K562 (cell line): ENCODE data around the gene AKT1S1. TPM values are rescaled to one million over a fixed set of nuclear protein-coding genes. Genes with fewer than 3 reads are reported as not detected.

Experiments used
- ATAC-seq: fragments of 200-7000 bp; cut with Tn5 transposase; 3 replicates; pipeline ENCODE4 v1.9.1; 2020; ENCODE audit warnings: moderate library complexity
- BruUV-seq: library from RNA; stranded (reverse); fragments of 400-500 nt; replicated peaks from 2 replicates; lab custom pipeline; 2021; lab: Mats Ljungman, UMichigan
- CTCF ChIA-PET: fragments of 300-600 bp; formaldehyde crosslinking; extraction: SDS; loops from one replicate; lab custom pipeline; 2021; ENCODE audit warnings: low intra/inter-chr PET ratio; lab: Yijun Ruan, JAX
- POLR2A ChIA-PET: fragments of 300-600, 350-650 bp; sonication (Branson Sonifier 250); formaldehyde crosslinking; extraction: SDS; loops from one replicate; lab custom pipeline; 2021; ENCODE audit warnings: antibody characterized with exemption, inconsistent platforms; lab: Yijun Ruan, JAX
- DNase-seq, 4 experiments: peaks; one replicate each; pipeline versions ENCODE4 v3.0.0 to v3.0.0-alpha.2; 2011 to 2018; ENCODE audit warnings: low spot score in 3 of 4, mixed read lengths in 3 of 4; ENCODE audit errors: extremely low read depth in 1 of 4
- FAIRE-seq: peaks from 2 replicates; lab custom pipeline; 2011; peaks lifted over from hg19 to GRCh38; lab: Jason Lieb, UNC
- H2AFZ ChIP-seq: 2 replicates; pipeline ENCODE4 v1.6.0; 2011; ENCODE audit warnings: low read depth, low read length, control low read depth, inconsistent platforms
- H3K27ac ChIP-seq: fragments of 200-600 bp; 3 replicates; pipeline ENCODE4 v1.8.0; 2011; ENCODE audit warnings: low read depth, mild to moderate bottlenecking, control low read depth, inconsistent platforms, low read length, moderate library complexity, mixed read lengths; ENCODE audit errors: extremely low read depth
- H3K27me3 ChIP-seq, 2 experiments: fragments of 300-600 bp in 1 of 2; 2 replicates in 1 of 2; 3 replicates in 1 of 2; pipeline versions ENCODE4 v1.6.0 to v1.8.0; 2011; ENCODE audit warnings: inconsistent platforms in 2 of 2, low read length in 2 of 2, mild to moderate bottlenecking in 1 of 2, mixed read lengths in 1 of 2, moderate library complexity in 1 of 2; ENCODE audit not compliant: control insufficient read depth in 2 of 2, insufficient read depth in 2 of 2
- H3K36me3 ChIP-seq: fragments of 300-600 bp; 3 replicates; pipeline ENCODE4 v1.8.0; 2011; ENCODE audit warnings: mild to moderate bottlenecking, low read length, inconsistent platforms; ENCODE audit not compliant: control insufficient read depth, insufficient read depth
- H3K4me1 ChIP-seq, 2 experiments: fragments of 200-600 bp in 1 of 2; replicated peaks in 1 of 2; 2 replicates in 1 of 2; 3 replicates in 1 of 2; pipeline versions ENCODE4 v1.5.1 to v1.8.0; 2011; ENCODE audit warnings: inconsistent platforms in 2 of 2, low read length in 2 of 2, mild to moderate bottlenecking in 1 of 2, mixed read lengths in 1 of 2, moderate library complexity in 1 of 2; ENCODE audit not compliant: control insufficient read depth in 2 of 2, insufficient read depth in 2 of 2
- H3K4me2 ChIP-seq: 2 replicates; pipeline ENCODE4 v1.6.1; 2011; ENCODE audit warnings: low read length, control low read depth, inconsistent platforms, mixed read lengths; ENCODE audit not compliant: insufficient read depth
- H3K4me3 ChIP-seq: fragments of 200-600 bp; sonication (generic), shearing (Covaris generic); 2 replicates; pipeline ENCODE4 v1.5.1; 2016; ENCODE audit warnings: control low read depth, inconsistent platforms
- H3K79me2 ChIP-seq: fragments of 200-600 bp; 3 replicates; pipeline ENCODE4 v1.8.0; 2011; ENCODE audit warnings: low read length, inconsistent platforms; ENCODE audit not compliant: control insufficient read depth, insufficient read depth
- H3K9ac ChIP-seq, 2 experiments: 2 replicates each; pipeline versions ENCODE4 v1.6.0 to v1.6.1; 2011; ENCODE audit warnings: low read depth in 2 of 2, low read length in 2 of 2, control low read depth in 1 of 2, inconsistent platforms in 1 of 2, mild to moderate bottlenecking in 1 of 2, mixed read lengths in 1 of 2; ENCODE audit not compliant: insufficient read depth in 1 of 2
- H3K9me1 ChIP-seq: one replicate; pipeline ENCODE4 v1.6.0; 2011; ENCODE audit warnings: inconsistent platforms, mild to moderate bottlenecking, low read length, moderate library complexity; ENCODE audit not compliant: control insufficient read depth, insufficient read depth
- H3K9me3 ChIP-seq: replicated peaks from 2 replicates; pipeline ENCODE4 v1.5.1; 2011; ENCODE audit warnings: low read depth, low read length, inconsistent platforms; ENCODE audit not compliant: control insufficient read depth, insufficient read depth
- H4K20me1 ChIP-seq: replicated peaks from 2 replicates; pipeline ENCODE4 v1.6.1; 2011; ENCODE audit warnings: low read length, inconsistent platforms, mixed read lengths; ENCODE audit not compliant: control insufficient read depth, insufficient read depth
- CREM ChIP-seq: IDR thresholded peaks from 2 replicates; pipeline ENCODE4 v1.6.1; 2014; ENCODE audit warnings: antibody characterized with exemption, low read depth
- CXXC5 ChIP-seq: fragments of 250-450 bp; sonication (Bioruptor Pico); IDR thresholded peaks from 2 replicates; pipeline ENCODE4 v1.8.0; 2022; ENCODE audit warnings: inconsistent platforms, mild to moderate bottlenecking, moderate library complexity
- ELF1 ChIP-seq: fragments of 200-800 bp; sonication (Bioruptor generic); IDR thresholded peaks from 2 replicates; pipeline ENCODE4 v1.6.1; 2016; ENCODE audit warnings: missing genetic modification characterization, missing compliant biosample characterization
- EP300 ChIP-seq: IDR thresholded peaks from 2 replicates; pipeline ENCODE4 v1.6.1; 2012; ENCODE audit warnings: low read length, improper control_type of control experiment
- FOXA1 ChIP-seq: fragments of 450-650 bp; IDR thresholded peaks from 2 replicates; pipeline ENCODE4 v1.6.1; 2016; ENCODE audit warnings: mild to moderate bottlenecking, borderline replicate concordance
- FOXM1 ChIP-seq, 2 experiments: fragments of 450-650 bp in 1 of 2; sonication (generic) in 1 of 2; formaldehyde crosslinking in 1 of 2; IDR thresholded peaks; 2 replicates each; pipeline versions ENCODE4 v1.6.1 to v1.9.0; 2017 to 2022; ENCODE audit warnings: low read depth in 2 of 2, mild to moderate bottlenecking in 2 of 2, missing genetic modification reagents in 1 of 2, moderate library complexity in 1 of 2
- FOXP1 ChIP-seq: sonication (generic); formaldehyde crosslinking; IDR thresholded peaks from 2 replicates; pipeline ENCODE4 v1.8.0; 2022; ENCODE audit warnings: mild to moderate bottlenecking, missing genetic modification reagents
- HMG20A ChIP-seq: fragments of 450-650 bp; formaldehyde crosslinking; conservative IDR thresholded peaks from 2 replicates; pipeline ENCODE4 v1.4.0; 2020; ENCODE audit warnings: mild to moderate bottlenecking, mixed read lengths
- IFI16 ChIP-seq: fragments of 250-450 bp; sonication (Bioruptor Pico); IDR thresholded peaks from 2 replicates; pipeline ENCODE4 v2.1.2; 2022; ENCODE audit warnings: mild to moderate bottlenecking, inconsistent platforms
- KDM4B ChIP-seq, 2 experiments: fragments of 450-650 bp in 1 of 2; sonication (generic) in 1 of 2; IDR thresholded peaks; 2 replicates each; pipeline ENCODE4 v1.6.1; 2016 to 2017; ENCODE audit warnings: borderline replicate concordance in 2 of 2, antibody characterized with exemption in 1 of 2, low read depth in 1 of 2, mild to moderate bottlenecking in 1 of 2
- SUPT5H ChIP-seq: fragments of 450-650 bp; IDR thresholded peaks from 2 replicates; pipeline ENCODE4 v1.6.1; 2016
- ZNF316 ChIP-seq: fragments of 450-650 bp; IDR thresholded peaks from 2 replicates; pipeline ENCODE4 v1.6.1; 2016
- WGBS: fragments of 100-300 bp; shearing (Covaris generic); methylation state at CpG from one replicate; pipeline ENCODE4 v1.1.6; 2016; ENCODE audit warnings: low coverage, mixed read lengths; ENCODE audit not compliant: insufficient coverage; ENCODE audit errors: missing lambda C conversion rate; 5-methylcytosine and 5-hydroxymethylcytosine counted together
- in situ Hi-C: fragments of 300-500 bp; cut with MboI; formaldehyde crosslinking; loops from 4 replicates; pipeline ENCODE4 v1.15.0; 2018; ENCODE audit warnings: inconsistent platforms, mixed read lengths
- intact Hi-C: fragments of 100-400 bp; cut with micrococcal nuclease; formaldehyde crosslinking; loops from 2 replicates; pipeline ENCODE4 v1.14.2; 2022
- polyA plus RNA-seq, 8 experiments: library from polyadenylated mRNA; depleted of rRNA in 4 of 8; stranded (reverse) in 5 of 8; unstranded in 3 of 8; fragments of >200 nt; fragmentation: Nextera tagmentation in 2 of 8; fragmentation: Illumina TruSeq in 1 of 8; extraction: Ambion mirVana in 2 of 8; extraction: Trizol in 1 of 8; gene quantifications; 2 replicates each; pipeline versions ENCODE4 v1.2.1 to v1.2.3, GENCODE V29; 2011 to 2014; ENCODE audit warnings: inconsistent platforms in 1 of 8, missing spikeins in 1 of 8
- total RNA-seq, 7 experiments: library from RNA; depleted of rRNA in 6 of 7; stranded (reverse); fragments of >200 nt in 6 of 7; fragmentation: Illumina TruSeq in 2 of 7; extraction: Trizol in 2 of 7; gene quantifications; 2 replicates each; pipeline versions ENCODE4 v1.2.1 to v1.2.3, GENCODE V29; 2011 to 2021; ENCODE audit warnings: low replicate concordance in 1 of 7
- TF ChIP-seq, protein P1 (sequence below): sonication (generic); formaldehyde crosslinking; IDR thresholded peaks from 2 replicates; pipeline ENCODE4 v1.8.1; 2023; ENCODE audit warnings: mild to moderate bottlenecking, missing genetic modification reagents
- TF ChIP-seq, protein P2 (sequence below): IDR thresholded peaks from 2 replicates; pipeline ENCODE4 v1.6.1; 2011; ENCODE audit warnings: borderline replicate concordance, low read depth, mild to moderate bottlenecking, moderate library complexity, low read length; ENCODE audit not compliant: insufficient read depth, poor library complexity, severe bottlenecking
- TF ChIP-seq, protein P3 (sequence below): sonication (generic); formaldehyde crosslinking; IDR thresholded peaks from 2 replicates; pipeline ENCODE4 v1.8.0; 2022; ENCODE audit warnings: missing genetic modification reagents, mild to moderate bottlenecking, borderline replicate concordance

AKT1S1 gene
- total and polyA plus RNA-seq, 9 of the 15 experiments (the other 6 are each of a cell fraction or from before 2014, with no cell fraction given): 1.2 to 50.3 (median 17.1) TPM

DNA sequence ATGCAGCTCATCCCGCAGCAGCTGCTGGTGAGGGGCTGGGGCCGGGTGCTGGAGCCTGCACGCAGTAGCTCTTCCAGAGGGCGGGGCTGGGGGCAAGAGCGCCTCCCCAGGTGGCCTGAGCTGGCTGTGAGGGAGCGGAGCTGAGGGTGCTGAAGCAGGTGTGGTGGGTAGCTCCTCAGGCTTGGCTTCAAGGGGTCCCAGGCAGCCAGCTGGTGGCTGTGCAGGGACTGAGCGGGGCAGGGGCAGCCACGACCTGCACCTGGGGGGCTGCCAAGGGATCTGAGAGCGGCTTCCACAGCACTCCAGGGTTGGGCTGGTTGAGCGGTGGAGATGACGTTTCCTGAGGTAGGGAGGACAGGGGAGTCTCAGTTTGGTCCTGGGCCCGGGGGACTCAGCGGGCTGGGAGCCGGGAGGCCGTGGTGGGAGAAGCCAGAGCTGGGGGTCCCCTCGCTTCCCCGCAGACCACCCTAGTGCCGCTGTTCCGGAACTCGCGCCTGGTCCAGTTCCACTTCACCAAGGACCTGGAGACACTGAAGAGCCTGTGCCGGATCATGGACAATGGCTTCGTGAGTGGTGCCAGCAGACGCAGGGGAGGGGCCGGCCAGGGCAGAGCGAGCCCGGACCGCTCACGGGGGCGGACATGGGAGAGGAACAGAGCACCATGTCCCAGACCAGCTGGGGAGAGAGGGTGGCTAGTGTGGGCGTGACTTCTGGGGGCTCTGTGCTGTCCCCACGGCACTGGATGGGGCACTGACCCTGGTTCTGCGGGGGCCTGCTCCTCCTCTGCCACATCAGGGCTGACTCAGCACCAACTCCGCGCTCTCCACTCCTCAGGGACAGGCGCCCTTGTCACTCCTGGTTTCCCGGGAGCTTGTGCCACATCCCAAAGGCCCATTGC is 18.8 kb downstream of the AKT1S1 start:
- Histone ChIP-seq H4K20me1 (peaks cover 16% of the 10 kb centered on the region; the same call in 1 of the 2 replicates), H3K79me2 (peaks cover 20% of the 10 kb centered on the region), H3K4me2 (no peak overlapping the region), H3K27me3 (no peaks in the 10 kb centered on the region), H3K4me1 (peaks cover 0 to 88% of the 10 kb centered on the region in 2 experiments; a peak in 2 of 5 replicates), H3K27ac (no peak overlapping the region), H3K9ac (peak overlapping the region in 1 of 2 experiments; percentile 61; a peak in 2 of 4 replicates), H3K9me1 (no peaks in the 10 kb centered on the region), H3K9me3 (no peaks in the 10 kb centered on the region), H2AFZ (no peak overlapping the region), H3K36me3 (peaks cover 93% of the 10 kb centered on the region; the same call in 2 of the 3 replicates), H3K4me3 (no peak overlapping the region)
- WGBS: 83% methylated on average over 30 of the region's 37 CpGs
- no TSS peak for BruUV-seq
- ATAC-seq (peak; percentile 45), FAIRE-seq (no peak), DNase-seq (no peak)
- intact Hi-C loops: no loop called here
- ChIA-PET CTCF (no interaction called here), POLR2A (interaction anchor here (1.0 to 1.8 kb wide), 4 partner anchors 8 to 18 kb away, joined by 3 to 7 read pairs (median 6); no protein-coding TSS in a partner anchor)
- in situ Hi-C loops: no loop called here
- TF ChIP-seq, protein P1, sequence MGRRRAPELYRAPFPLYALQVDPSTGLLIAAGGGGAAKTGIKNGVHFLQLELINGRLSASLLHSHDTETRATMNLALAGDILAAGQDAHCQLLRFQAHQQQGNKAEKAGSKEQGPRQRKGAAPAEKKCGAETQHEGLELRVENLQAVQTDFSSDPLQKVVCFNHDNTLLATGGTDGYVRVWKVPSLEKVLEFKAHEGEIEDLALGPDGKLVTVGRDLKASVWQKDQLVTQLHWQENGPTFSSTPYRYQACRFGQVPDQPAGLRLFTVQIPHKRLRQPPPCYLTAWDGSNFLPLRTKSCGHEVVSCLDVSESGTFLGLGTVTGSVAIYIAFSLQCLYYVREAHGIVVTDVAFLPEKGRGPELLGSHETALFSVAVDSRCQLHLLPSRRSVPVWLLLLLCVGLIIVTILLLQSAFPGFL: no peak
- TF ChIP-seq IFI16 (CRISPR knock-in tag) (no peak), ELF1 (tag) (no peak), KDM4B (IDR thresholded peaks at IDR 0.05; ENCODE audit: borderline replicate concordance in 2 of 2, low read depth in 1 of 2) (no peak), CREM (no peak), CXXC5 (no peak), HMG20A (no peak), SUPT5H (peak; percentile 53; the same call in 1 of the 2 replicates), ZNF316 (peak; percentile 33; the same call in 1 of the 2 replicates), FOXP1 (0 out of 2 replicates have a peak, but pooled peaks have one; percentile 21), EP300 (no peak), FOXA1 (no peak), FOXM1 (IDR thresholded peaks at IDR 0.05; ENCODE audit: low read depth) (no peak), FOXM1 (CRISPR knock-in tag; IDR thresholded peaks at IDR 0.05; ENCODE audit: low read depth) (no peak)
- TF ChIP-seq, protein P2, sequence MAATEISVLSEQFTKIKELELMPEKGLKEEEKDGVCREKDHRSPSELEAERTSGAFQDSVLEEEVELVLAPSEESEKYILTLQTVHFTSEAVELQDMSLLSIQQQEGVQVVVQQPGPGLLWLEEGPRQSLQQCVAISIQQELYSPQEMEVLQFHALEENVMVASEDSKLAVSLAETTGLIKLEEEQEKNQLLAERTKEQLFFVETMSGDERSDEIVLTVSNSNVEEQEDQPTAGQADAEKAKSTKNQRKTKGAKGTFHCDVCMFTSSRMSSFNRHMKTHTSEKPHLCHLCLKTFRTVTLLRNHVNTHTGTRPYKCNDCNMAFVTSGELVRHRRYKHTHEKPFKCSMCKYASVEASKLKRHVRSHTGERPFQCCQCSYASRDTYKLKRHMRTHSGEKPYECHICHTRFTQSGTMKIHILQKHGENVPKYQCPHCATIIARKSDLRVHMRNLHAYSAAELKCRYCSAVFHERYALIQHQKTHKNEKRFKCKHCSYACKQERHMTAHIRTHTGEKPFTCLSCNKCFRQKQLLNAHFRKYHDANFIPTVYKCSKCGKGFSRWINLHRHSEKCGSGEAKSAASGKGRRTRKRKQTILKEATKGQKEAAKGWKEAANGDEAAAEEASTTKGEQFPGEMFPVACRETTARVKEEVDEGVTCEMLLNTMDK: peak; percentile 11
- TF ChIP-seq, protein P3, sequence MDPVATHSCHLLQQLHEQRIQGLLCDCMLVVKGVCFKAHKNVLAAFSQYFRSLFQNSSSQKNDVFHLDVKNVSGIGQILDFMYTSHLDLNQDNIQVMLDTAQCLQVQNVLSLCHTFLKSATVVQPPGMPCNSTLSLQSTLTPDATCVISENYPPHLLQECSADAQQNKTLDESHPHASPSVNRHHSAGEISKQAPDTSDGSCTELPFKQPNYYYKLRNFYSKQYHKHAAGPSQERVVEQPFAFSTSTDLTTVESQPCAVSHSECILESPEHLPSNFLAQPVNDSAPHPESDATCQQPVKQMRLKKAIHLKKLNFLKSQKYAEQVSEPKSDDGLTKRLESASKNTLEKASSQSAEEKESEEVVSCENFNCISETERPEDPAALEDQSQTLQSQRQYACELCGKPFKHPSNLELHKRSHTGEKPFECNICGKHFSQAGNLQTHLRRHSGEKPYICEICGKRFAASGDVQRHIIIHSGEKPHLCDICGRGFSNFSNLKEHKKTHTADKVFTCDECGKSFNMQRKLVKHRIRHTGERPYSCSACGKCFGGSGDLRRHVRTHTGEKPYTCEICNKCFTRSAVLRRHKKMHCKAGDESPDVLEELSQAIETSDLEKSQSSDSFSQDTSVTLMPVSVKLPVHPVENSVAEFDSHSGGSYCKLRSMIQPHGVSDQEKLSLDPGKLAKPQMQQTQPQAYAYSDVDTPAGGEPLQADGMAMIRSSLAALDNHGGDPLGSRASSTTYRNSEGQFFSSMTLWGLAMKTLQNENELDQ (CRISPR knock-in tag): no peak
